AG04449 (cell line): ENCODE data around the gene RCN1.
"Not testable (repeated sequence)": the region's sequence is repeated elsewhere in the genome, so short reads cannot be mapped to it uniquely, and the experiment has no call there.

Source experiments
- CTCF ChIA-PET: fragments of 350-600 bp; formaldehyde crosslinking; extraction: SDS; loops from one replicate; lab custom pipeline; 2021; ENCODE audit warnings: antibody characterized with exemption; lab: Yijun Ruan, JAX
- POLR2A ChIA-PET: fragments of 400-600, 350-600 bp; formaldehyde crosslinking; extraction: SDS; loops from one replicate; lab custom pipeline; 2020; ENCODE audit warnings: antibody characterized with exemption, inconsistent platforms; lab: Yijun Ruan, JAX
- DNase-seq: peaks from one replicate; pipeline ENCODE4 v3.0.0-alpha.2; 2010; ENCODE audit warnings: low read depth, low spot score
- H3K4me3 ChIP-seq: 2 replicates; pipeline ENCODE4 v1.5.1; 2011; ENCODE audit warnings: low read depth, mild to moderate bottlenecking, control low read depth, low read length
- TF ChIP-seq, protein P1 (sequence below): IDR thresholded peaks from one replicate; pipeline ENCODE4 v1.5.1; 2011; ENCODE audit warnings: mild to moderate bottlenecking, moderate library complexity, low read length, control low read depth, inconsistent platforms; ENCODE audit not compliant: insufficient read depth; ENCODE audit errors: missing control alignments

The RCN1 gene

DNA sequence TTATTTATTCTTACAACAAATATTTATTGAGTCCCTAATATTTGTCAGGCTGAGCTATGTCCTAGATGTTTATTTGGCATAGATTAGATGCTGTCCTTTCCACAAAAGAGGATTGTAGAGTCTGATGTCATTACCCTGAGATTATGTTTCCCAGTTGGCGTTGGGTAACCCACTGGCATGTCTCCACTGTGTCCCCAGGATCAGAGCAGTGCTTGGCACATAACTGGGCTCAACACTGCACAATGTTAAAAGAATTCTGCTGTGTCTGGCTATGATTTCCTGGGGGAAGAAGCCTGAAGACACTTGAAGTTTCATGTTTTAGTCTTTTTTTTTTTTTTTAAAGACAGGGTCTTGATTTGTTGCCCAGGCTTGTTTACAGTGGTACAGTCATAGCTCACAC is 4.0 kb downstream of the RCN1 start:
- POLR2A ChIA-PET = no interaction called here
- H3K4me3 ChIP-seq = no peak overlapping the region
- DNase-seq = no peak
- CTCF ChIA-PET = interaction anchor here (2.6 kb wide), 1 partner anchor 43 kb away, joined by 8 read pairs; no protein-coding TSS in a partner anchor
- TF ChIP-seq, protein P1, sequence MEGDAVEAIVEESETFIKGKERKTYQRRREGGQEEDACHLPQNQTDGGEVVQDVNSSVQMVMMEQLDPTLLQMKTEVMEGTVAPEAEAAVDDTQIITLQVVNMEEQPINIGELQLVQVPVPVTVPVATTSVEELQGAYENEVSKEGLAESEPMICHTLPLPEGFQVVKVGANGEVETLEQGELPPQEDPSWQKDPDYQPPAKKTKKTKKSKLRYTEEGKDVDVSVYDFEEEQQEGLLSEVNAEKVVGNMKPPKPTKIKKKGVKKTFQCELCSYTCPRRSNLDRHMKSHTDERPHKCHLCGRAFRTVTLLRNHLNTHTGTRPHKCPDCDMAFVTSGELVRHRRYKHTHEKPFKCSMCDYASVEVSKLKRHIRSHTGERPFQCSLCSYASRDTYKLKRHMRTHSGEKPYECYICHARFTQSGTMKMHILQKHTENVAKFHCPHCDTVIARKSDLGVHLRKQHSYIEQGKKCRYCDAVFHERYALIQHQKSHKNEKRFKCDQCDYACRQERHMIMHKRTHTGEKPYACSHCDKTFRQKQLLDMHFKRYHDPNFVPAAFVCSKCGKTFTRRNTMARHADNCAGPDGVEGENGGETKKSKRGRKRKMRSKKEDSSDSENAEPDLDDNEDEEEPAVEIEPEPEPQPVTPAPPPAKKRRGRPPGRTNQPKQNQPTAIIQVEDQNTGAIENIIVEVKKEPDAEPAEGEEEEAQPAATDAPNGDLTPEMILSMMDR = no peak

DNA sequence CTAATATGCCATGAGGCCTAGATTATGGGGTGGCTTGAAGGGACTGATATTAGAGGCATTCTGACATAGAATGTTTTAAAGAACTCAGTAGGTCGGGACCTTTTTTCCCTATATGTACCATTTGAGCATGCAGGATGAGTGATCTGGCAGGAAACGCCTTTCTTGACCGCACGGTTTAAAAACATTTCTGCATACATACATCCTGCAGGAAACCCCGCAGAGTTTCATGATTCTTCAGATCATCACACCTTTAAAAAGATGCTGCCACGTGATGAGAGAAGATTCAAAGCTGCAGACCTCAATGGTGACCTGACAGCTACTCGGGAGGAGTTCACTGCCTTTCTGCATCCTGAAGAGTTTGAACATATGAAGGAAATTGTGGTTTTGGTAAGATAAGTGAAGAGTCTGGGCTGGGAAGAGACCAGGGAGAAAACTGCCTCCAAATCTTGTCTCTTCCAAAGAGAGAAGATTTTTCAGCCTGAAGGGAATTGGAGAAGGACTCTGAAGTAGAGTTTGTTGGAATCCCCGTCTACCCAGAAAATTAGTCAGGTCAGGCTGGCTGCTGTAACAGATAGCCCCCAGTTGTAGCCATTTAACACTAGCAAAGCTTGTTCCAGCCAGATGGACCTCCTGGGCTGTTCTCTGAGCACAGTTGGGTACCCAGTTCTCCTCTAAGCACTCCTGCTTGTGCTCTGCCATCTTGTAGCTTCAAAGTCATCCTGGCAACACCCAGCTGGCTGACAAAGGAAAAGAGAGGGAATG is 7.4 kb downstream of the RCN1 start:
- DNase-seq = no peak
- CTCF ChIA-PET = interaction anchor here (2.0 kb wide), 1 partner anchor 46 kb away, joined by 5 read pairs; no protein-coding TSS in a partner anchor
- H3K4me3 ChIP-seq = no peak overlapping the region
- POLR2A ChIA-PET = no interaction called here
- TF ChIP-seq, protein P1 = no peak

GRCh38 chr11:32099516-32099915 is 8.6 kb downstream of the RCN1 start:
- no peak for DNase-seq
- ChIA-PET CTCF (interaction anchor here (2.0 kb wide), 1 partner anchor 47 kb away, joined by 5 read pairs; no protein-coding TSS in a partner anchor), POLR2A (no interaction called here)
- TF ChIP-seq, protein P1 = no peak
- H3K4me3 ChIP-seq = no peak overlapping the region

DNA sequence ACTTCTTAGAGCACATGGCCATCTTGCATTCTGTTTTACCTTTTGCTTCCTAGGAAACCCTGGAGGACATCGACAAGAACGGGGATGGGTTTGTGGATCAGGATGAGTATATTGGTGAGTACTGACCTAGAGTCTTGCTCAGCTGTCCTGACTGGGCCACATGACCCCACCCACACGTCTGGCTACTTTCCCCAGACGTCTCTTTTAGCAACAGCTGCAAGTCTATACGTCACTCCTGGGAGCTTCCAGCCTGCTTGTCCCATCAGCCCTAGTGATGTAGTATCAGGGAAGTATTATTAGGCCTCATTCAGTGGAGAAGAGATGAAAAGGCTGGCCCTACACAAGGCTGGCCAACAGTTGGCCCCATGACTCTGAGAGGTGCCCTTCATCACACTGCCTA is 9.6 kb downstream of the RCN1 start:
- H3K4me3 ChIP-seq = no peak overlapping the region
- CTCF ChIA-PET = no interaction called here
- DNase-seq = no peak
- POLR2A ChIA-PET = interaction anchor here (1.5 kb wide), 1 partner anchor 9 kb away, joined by 5 read pairs; the partner anchor contains the start of gene RCN1
- TF ChIP-seq, protein P1 = no peak

DNA sequence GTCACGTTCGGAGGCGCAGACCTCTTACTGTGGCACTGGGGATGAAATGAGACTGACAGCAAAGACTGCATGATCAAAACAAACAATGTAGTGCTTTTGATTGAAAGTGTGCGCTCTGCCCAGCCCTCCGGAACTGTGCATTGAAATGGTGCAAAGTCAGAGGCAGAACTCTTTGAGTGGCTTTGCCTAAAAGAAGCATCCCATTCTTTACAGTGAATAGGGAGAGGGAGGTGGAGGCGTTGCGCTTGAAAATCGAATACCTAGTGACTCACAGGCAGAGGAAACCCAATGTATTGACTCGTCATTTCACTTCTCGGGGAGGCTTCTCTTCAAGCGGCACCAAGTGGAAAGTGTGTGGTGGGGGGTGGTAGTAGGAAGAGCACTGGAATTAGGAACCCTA is 10.9 kb downstream of the RCN1 start:
- ChIA-PET POLR2A (no interaction called here), CTCF (interaction anchor here (1.5 kb wide), 1 partner anchor 47 kb away, joined by 3 read pairs; no protein-coding TSS in a partner anchor)
- TF ChIP-seq, protein P1 = no peak
- no peak for DNase-seq
- H3K4me3 ChIP-seq = no peak overlapping the region

DNA sequence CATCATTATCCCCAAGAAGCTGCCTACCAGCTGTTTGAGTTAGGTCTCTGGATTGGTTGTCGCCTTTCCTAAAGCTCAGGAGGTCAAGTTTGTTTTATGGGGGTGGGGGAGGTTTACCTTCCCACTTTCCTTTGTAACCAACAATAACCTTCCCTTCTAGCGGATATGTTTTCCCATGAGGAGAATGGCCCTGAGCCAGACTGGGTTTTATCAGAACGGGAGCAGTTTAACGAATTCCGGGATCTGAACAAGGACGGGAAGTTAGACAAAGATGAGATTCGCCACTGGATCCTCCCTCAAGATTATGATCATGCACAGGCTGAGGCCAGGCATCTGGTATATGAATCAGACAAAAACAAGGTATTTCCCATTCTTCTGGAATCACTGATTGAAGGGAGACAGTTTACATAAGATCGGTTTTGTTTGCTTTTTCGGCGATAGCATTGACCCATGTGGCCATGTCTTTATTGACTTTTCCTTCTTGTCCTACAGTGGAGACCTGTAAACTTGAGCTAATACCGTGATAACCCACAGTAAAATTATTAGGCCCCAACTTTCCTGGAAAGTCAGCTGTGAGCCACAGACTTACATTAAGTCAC is 12.3 kb downstream of the RCN1 start:
- ChIA-PET POLR2A (interaction anchor here (0.9 kb wide), 1 partner anchor 11 kb away, joined by 3 read pairs; no protein-coding TSS in a partner anchor), CTCF (interaction anchor here (1.2 to 1.6 kb wide), 3 partner anchors 31 to 51 kb away, joined by 3 to 5 read pairs (median 3); no protein-coding TSS in a partner anchor)
- not testable (repeated sequence) for H3K4me3 ChIP-seq, DNase-seq
